Suppressor macrophage (primary cell): ENCODE data around the gene CABP4.
"Not testable (repeated sequence)": the region's sequence is repeated elsewhere in the genome, so short reads cannot be mapped to it uniquely, and the experiment has no call there.

Experiments used
- DNase-seq, 4 experiments: peaks; one replicate each; pipeline ENCODE4 v3.0.0-alpha.2; 2020 to 2022

CABP4 gene

GRCh38 chr11:67456068-67456705 lies 1.0 kb downstream of the CABP4 start:
- DNase-seq, result no peak

DNA sequence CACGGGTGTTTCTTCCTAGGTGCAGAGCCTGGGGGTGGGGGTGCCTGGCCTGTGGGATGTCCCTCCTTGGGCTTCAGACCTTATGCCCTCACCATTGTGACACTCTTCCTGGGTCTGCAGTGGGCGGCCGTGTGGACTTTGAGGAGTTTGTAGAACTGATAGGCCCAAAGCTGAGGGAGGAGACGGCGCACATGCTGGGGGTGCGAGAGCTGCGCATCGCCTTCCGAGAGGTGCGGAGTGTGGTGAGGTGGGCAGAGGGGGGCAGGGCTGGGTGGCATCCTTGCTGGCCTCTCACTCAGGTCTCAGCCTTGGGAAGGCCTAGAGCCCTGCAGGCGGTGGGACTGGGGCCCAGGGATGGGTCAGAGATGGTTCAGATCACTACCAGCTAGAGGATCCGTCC lies 2.3 kb downstream of the CABP4 start:
- DNase-seq, result no peak

DNA sequence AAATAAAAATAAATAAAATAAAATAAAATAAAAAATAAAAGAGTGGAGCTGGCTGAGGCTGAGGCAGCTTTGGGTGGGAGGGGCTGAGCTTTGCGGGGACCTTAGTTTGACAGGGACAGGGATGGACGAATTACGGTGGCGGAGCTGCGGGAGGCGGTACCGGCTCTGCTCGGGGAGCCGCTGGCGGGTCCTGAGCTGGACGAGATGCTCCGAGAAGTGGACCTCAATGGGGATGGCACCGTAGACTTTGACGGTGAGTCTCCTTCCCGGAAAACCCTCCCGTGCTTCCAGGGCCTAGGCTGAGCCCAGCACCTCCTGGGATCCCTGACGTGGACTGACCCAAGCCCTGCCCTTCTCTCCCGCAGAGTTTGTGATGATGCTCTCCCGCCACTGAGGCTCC lies 3.1 kb downstream of the CABP4 start:
- no peak for DNase-seq

GRCh38 chr11:67463186-67463585 lies 8.0 kb downstream of the CABP4 start:
- DNase-seq, result no peak

- DNase-seq, result peak; percentile 91 to 96 (median 95)
Measured at GRCh38 chr11:67463680-67464410, 8.7 kb downstream of the CABP4 start.

DNA sequence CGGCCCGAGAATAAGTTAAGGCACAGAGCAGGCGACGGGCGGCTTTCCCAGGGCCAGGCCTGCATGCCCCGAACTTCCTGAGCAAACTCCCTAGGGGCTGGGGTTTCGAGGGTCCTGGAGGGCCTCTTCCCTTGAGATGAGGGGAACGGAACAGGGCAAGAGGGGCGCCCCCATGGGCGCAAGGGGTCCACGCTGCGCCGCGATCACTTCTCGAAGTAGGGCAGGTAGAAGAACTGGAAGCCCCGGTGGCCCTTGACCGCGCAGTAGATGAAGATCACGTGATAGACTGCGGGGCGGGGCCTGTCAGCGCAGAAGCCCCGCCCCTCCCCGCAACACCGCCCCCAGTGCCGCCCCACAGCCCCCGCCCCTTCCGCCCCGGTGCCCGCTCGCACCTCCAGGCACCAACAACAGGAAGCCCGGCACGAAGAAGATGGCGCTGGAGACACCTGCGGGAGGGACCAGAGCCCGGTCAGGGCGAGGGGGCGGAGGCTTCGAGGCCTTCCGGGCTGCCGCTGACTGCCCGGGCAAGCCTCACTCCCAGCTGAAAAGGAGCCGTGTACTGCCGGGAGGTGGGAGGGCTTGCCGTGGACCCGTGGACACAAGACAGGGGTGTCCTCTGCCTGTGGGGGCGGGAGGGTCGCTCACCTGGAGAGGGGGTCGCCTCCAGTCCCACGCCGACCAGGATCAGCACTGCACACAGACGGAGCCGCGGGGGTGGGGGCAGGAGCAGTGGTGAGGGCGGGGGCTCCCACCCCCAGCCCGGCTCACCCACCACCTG lies 9.4 kb downstream of the CABP4 start:
- DNase-seq, result peak; percentile 86 to 96 (median 91)

- DNase-seq, result no peak
Measured at GRCh38 chr11:67465189-67465510, 10.0 kb downstream of the CABP4 start.

DNA sequence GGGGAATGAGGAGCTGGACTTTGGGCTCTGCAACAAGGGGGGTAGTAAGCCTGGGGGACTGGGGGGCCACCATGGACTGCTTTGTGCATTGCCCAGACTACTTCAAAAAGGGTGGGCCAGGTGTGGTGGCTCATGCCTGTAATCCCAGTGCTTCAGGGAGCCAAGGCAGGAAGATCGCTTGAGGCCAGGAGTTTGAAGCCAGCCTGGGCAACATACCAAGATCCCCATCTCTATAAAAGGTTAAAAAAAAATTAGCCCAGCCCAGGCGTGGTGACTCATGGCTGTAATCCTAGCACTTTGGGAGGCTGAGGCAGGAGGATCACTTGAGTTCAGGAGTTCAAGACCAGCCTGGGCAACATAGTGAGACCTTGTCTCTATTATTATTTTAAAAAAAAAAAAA lies 10.4 kb downstream of the CABP4 start:
- not testable (repeated sequence) for DNase-seq

DNA sequence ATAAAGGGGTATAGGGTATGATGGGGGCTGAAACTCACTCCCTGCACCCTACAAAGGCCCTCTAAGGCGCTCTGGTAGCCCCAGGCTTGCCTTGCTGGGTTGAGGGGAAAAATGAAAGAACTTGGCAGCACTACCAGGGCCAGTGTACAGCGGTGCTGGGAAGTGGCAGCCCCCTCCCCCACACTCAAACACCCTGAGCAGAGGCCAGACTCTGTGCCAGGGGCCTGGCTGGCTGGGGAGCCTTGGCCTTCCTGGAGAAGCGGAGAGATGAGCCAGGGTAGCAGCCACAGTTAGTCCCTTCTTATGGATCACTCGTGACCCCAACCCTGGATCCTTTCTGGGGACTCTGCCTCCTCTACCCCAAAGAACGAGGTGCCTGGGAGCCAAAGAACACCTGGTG lies 11.2 kb downstream of the CABP4 start:
- DNase-seq, result no peak

GRCh38 chr11:67466962-67467771 lies 12.0 kb downstream of the CABP4 start:
- DNase-seq, result no peak

DNA sequence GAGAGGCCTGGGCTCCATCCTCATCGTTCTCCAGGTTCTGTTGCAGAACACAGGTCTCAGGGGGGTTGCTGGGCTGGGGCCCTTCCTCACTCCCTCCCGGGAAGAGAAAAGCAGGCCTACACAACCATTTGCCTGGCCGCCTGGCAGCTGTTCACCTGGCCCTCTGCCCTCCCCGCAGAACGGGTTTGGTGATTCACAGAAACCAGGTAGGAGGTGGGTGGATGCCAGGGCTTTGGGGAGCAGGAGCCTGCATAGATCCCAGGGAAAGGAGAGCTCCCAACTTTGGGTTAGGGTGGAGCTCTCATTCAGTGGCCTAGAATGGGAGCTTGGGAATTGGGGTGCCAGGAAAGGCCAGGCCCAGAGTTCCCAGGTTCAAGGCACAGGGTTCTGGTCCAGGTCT lies 12.9 kb downstream of the CABP4 start:
- no peak for DNase-seq

DNA sequence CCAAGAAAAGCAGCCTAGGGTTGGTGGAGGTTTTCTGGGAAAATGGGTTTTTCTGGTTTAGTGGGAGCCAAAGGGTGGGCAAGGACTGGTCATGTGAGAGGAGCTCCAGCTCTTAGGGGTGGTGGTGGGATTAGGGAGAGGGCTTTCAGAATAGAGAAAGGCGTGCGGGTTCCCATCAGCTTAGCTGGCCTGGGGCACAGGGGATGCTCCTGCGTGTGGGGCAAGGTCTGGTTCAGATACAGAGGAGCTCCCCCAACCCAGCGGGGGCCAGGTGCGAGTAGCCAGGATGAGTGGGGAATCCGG lies 13.3 kb downstream of the CABP4 start:
- no peak for DNase-seq

- peak; percentile 96 to 99 (median 97) for DNase-seq
Measured at GRCh38 chr11:67468759-67469507, 13.8 kb downstream of the CABP4 start, which contains the start of gene TMEM134. TMEM134 (minus strand) TSS chr11:67469251; CDS start chr11:67469192, 59 bp downstream.

DNA sequence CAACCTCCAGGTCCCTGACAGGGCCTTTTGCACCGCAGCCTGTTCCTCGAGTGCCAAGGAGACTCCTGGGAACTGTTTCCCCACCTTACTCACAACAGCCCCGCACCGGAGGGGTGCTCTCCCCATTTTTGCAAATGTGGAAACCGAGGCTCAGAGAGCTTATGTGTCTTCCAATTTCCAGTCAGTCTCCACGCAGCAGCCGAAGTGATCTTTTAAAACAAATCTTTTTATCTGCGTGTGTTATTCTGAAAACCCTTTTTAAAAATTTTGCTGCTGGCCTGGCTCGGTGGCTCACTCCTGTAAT lies 14.3 kb downstream of the CABP4 start:
- no peak for DNase-seq

DNA sequence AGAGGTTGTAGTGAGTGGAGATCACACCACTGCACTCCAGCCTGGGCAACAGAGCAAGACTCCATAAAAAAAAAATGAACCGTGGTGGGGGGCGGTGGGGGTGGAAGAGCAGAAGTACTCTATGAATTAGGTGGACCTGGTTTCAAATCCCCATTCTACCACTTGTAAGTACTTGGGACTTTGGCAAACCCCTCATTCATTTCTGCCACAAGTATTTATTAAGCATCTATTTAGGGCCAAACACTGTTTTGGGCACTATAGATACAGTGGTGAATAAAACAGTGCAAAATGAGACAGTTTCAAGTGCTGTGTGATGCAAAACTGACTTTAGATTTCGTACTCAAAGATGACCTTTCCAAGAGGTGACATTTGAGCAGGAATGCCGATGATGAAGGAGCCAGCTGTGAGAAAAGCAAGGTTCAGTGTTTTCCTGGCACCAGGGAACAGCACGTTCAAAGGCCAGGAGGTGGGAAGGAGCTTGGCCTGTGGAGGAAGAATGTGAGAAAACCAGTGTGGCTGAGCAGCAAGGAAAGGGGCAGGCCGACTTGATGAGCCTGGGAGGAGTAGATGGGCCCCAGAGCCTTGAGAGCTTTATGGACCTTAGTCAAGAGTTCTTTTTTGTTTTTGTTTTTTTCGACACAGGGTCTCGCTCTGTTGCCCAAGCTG lies 15.3 kb downstream of the CABP4 start:
- no peak for DNase-seq

DNA sequence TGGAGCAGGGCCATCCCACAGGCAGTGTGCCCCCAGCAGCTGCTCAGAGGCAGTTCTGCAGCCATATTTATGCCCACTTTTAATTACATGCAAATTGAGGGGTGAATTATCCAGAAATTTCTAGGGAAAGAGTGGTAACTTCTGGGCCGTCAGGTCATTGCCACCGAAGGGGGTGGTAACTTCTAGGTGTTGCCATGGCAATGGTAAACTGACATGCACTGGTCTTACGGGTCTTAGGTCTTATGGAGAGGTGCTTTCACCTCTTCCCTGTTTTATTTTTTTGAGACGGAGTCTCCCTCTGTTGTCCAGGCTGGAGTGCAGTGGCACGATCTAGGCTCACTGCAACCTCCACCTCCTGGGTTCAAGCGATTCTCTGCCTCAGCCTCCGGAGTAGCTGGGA lies 17.7 kb downstream of the CABP4 start:
- no peak for DNase-seq

DNA sequence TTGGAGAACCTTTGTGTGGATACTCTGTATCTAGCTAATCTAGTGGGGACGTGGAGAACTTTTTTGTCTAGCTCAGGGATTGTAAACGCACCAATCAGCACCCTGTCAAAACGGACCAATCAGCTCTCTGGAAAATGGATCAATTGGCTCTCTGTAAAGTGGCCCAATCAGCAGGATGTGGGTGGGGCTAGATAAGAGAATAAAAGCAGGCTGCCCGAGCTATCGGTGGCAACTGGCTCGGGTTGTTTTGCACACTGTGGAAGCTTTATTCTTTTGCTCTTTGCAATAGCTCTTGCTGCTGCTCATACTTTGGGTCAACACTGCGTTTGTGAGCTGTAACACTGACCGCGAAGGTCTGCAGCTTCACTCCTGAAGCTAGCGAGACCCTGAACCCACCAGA lies 21.5 kb downstream of the CABP4 start:
- DNase-seq, result not testable (repeated sequence)

- not testable (repeated sequence) for DNase-seq
Measured at GRCh38 chr11:67477344-67478050, 22.3 kb downstream of the CABP4 start.

DNA sequence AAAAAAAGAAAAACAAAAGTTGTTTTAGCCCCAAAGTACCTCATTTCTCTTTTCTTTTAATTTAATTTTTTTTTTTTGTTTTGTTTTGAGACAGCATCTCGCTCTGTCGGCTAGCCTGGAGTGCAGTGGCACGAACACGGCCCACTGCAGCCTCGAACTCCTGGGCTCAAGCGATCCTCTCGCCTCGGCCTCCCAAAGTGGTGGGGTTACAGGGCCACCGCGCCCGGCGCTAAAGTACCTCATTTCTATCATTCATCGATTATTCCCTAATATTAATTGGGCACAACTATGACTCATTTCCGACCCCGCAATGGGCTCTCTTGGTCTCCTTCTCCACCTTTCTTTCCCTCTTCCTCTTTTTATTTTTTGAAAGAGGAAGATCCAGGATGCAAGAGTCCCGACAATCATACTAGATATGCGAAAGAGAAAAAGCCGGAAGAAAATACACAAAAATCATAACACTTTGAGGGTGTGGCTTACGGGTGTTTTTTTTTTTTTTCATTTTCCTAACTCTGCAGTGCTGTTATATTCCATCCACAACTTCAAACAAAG lies 27.2 kb downstream of the CABP4 start:
- peak in 3 of 4 experiments; percentile 49 to 85 (median 80) for DNase-seq
